UCSD-AML1 (cell line): Measurements from ENCODE around the gene MECR.

Experiments used
- DNase-seq: peaks from one replicate; lab custom pipeline; 2025; ENCODE audit not compliant: unreplicated experiment; lab: John Stamatoyannopoulos, UW

The MECR gene

GRCh38 chr1:29230553-29231378, at the start of gene MECR:
TSS of gene MECR (minus strand) at chr1:29230934. CDS start at chr1:29230906, 28 bp downstream.
- peak; percentile 95 for DNase-seq

- no peak for DNase-seq
Measured at GRCh38 chr1:29279951-29280391, 49.2 kb upstream of the MECR start.

DNA sequence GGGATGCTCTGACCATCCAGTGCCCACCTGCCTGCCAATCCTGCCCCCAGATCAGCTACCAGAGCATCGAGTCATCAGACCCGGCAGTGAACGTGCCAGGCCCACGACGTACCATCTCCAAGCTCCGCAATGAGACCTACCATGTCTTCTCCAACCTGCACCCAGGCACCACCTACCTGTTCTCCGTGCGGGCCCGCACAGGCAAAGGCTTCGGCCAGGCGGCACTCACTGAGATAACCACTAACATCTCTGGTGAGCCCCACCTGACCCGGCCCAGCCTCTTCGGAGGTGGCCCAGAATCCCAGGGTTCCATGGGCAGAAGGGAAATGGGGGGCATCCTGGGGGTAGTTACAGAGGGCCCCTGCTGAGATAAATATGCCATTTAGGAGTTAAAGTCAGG, 48.7 kb upstream of the MECR start:
- DNase-seq: no peak

- no peak for DNase-seq
Measured at GRCh38 chr1:29278124-29278523, 47.4 kb upstream of the MECR start.

DNA sequence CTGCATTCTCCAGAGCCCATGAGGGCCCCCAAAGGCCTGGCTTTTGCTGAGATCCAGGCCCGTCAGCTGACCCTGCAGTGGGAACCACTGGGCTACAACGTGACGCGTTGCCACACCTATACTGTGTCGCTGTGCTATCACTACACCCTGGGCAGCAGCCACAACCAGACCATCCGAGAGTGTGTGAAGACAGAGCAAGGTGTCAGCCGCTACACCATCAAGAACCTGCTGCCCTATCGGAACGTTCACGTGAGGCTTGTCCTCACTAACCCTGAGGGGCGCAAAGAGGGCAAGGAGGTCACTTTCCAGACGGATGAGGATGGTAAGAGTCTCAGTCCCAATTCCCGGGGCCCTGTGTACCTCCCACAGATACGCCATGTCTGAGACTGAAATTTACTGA, 44.7 kb upstream of the MECR start:
- no peak for DNase-seq

DNA sequence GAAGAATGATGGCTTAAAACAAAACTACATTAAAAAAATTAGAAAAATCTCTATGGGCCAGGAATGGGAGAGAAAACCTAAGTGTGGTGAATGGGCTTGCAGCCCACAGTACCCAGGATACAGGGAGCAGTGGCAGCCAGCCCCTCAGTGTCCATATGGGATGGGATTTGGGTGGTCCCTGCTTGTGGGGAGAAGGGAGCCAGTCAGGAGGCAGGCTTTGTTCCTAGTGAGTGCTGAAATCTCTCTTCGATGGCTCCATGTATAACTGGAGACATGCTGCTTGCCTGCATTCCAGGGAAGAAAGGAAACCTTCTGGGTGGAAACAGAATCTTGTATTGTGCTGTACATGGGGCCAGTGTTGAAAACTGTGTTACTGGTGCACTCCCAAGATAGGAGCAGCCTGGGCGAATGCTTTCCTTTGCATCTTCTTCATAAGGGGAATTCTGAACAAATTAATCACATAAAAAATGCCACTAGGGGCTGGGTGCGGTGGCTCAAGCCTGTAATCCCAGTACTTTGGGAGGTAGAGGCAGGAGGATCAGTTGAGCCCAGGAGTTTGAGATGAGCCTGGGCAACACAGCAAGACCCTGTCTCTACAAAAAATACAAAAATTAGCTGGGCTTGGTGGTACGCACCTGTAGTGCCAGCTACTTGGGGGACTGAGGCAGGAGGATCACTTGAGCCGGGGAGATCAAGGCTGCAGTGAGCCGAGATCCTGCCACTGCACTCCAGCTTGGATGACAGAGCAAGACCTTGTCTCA, 41.6 kb upstream of the MECR start:
- no peak for DNase-seq

DNA sequence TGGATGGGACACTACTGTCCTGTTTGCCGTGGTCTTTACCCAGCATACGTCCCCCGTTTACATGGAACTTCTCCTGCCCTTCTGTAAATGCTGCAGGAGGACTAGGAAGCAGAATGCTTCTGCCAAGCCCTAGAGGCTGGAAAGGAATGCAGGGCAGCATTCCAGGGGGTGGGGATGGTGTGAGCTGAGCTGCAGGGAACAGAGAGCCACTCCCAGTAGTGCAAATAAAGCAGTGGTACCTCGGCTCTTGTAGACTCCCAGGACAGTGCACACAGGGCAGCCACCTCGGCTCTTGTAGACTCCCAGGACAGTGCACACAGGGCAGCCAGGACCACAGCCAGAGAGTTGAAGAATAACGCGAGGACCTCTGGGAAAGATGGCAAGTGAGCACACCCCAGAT, 41.0 kb upstream of the MECR start:
- DNase-seq: no peak

DNA sequence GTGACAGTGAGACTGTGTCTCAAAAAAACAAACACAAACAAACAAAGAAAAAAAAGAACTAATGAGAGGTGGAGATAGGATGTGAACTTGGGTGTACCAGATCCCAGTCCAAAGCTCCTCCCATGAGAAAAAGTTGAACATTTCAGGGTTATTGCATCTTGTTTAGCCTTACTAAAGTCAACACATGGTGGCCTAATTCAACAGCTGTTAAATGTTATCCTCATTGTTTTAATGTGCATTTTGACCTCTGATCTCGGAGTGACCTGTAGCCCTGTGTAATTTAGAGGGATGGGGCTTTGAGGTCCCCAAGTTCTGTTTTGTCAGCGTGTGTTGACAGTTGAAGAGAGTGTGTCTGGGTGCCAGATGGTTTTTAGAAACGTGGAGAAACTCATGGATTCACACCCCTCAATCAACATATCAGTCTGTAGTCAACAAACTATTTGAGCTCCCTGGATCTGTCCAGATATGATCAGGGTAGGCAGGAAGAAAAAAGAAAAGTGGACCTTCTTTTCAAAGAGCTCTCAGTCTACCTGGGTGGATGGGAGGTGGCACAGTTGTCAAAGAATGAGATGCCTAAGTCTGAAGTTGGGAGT, 40.3 kb upstream of the MECR start:
- no peak for DNase-seq

- no peak for DNase-seq
Measured at GRCh38 chr1:29269382-29269781, 38.6 kb upstream of the MECR start.

DNA sequence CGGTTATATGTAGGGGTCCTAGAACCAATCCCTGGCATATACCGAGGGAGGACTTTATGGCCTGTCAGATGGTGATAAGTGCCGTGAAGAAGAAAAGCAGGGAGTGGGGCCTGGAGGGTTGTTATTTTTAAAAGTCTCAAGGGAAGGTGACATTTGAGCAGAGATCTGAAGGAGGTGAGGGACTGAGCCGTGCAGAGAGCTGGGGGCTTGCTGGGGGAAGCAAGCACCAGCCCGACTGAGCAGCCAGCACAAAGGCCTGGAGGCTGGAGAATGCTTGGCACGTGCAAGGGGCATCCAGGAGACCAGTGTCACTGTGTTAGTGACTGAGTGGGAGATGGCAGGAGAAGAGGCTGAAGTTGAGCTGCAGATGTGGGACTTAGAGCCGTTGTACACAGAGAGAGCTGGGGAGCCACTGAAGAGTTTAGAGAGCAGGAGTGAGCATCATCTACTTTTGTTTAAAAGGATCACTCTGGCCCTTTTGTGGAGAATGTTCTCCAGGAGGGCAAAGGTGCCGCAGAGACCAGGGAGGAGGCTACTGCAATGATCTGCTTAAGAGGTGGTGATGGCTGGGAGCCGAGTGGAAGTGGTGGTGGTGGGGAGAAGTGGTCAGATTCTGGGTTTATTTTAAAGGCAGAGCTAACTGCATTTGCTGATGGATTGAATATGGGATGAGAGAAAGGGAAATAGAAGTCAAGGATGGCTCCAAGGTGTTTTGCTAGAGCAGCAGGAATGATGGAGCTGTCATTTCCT, 36.8 kb upstream of the MECR start:
- DNase-seq: no peak

GRCh38 chr1:29266912-29267311, 36.2 kb upstream of the MECR start:
- DNase-seq: no peak

DNA sequence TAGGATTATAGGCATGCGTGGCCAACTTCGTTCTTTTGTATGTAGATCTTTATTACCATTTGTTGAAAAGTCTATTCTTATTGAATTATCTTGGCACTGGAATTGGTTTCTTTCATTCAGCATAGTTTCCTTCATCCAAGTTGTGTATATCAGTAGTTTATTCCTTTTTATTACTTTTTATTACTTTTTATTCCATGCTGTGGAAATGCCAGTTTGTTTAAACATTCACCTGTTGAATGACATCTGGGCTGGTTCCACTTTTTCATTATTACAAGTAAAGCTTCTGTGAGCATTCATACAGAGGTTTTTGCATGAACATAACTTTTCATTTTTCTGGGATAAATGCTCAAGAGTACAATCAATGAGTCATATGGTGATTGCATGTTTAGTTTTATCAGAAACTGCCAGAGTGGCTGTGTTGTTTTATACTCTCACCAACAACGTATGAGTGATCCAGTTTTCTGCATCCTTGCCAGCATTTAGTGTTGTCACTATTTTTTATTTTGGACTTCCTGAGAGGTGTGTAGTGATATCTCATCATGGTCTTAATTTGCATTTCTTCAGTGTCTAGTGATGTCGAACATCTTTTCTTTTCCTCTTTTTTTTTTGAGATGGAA, 34.1 kb upstream of the MECR start:
- DNase-seq: no peak

GRCh38 chr1:29260531-29260930, 29.8 kb upstream of the MECR start:
- no peak for DNase-seq

DNA sequence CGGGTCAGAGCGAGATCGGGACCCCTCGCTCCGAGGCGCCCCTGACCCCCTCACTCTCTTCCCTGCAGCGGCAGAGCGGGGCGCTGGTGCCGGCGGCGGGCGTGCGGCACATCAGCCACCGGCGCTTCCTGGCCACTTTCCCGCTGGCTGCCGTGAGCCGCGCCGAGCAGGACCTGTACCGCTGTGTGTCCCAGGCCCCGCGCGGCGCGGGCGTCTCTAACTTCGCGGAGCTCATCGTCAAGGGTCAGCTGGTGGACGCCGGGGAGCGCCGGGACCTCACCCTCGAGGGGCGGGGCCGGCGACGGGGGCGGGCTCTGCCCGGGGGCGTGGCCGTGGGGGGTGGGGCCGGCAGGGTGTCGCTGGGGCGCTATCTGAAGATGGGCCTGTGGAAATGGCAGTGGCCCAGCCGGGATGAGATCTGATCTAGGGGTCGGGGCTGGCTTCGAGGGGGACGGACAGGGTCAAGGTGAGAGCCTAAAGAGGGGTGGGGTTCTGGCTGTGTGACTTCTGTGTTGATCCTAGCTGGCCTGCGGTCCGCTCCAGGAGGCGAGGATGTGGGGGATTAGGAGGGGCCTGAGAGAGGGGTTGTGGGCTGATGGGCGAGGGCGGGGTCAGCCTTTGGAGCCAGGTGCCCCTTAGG, 29.2 kb upstream of the MECR start:
- DNase-seq: no peak

DNA sequence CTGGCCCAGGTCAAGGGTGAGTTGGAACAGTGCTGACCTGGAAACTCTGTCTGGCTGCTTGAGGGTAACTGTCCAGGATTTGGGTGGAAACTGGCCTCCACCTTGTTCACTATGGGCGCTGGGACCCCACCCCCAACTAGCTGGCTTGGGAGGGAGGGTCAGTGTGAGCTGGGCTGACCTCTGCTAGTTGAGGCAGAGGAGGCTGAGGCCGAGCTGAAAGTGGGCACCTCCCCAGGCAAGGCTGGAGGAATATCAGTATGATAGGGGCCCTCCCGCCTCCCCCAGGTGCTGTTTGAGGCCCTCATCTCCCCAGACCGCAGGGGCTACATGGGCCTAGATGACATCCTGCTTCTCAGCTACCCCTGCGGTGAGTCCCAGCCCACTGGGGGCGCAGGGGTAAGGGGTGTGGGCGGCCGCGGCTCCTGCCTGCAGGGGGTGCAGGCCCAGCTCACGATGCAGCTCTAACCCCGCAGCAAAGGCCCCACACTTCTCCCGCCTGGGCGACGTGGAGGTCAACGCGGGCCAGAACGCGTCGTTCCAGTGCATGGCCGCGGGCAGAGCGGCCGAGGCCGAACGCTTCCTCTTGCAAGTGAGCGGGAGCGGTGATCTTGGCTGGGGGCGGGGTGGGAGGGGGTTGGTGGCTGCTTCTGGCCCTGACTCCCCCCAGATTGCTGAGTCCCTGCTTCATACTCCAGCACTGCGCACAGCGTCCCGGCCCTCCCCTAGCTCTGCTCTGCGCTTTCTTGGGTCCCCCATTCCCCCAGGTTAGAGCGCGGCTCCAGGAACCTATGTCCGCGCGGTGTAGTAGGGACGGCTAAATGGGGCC, 28.5 kb upstream of the MECR start:
- no peak for DNase-seq

DNA sequence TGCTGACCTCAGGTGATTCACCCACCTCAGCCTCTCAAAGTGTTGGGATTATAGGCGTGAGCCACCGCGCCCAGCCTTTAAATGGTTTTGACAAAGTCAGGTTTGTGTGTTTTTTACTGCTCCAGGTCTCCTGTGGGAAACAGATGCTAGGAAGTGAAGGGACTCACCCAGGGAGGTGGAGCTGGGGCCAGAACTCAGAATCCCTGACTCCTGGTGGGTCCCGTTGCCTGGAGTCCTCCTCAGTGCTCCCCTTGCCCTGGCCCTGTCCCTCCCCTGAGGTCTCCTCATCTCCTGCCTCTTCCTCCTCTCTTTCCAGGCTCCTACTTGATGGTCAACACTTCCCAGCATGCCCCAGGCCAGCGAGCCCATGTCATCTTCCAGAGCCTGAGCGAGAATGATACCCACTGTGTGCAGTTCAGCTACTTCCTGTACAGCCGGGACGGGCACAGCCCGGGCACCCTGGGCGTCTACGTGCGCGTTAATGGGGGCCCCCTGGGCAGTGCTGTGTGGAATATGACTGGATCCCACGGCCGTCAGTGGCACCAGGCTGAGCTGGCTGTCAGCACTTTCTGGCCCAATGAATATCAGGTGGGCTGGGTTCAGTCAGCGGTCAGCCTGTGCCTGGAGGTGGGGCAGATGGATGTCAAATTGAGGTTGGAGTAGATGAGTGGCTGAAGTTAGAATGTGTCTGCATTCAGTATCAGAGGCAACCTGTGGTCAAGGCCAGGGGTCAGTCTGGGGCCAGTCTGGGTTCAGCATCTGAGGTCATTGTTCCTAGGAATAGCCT, 27.6 kb upstream of the MECR start:
- DNase-seq: no peak

GRCh38 chr1:29256979-29257804, 26.5 kb upstream of the MECR start:
- DNase-seq: no peak

DNA sequence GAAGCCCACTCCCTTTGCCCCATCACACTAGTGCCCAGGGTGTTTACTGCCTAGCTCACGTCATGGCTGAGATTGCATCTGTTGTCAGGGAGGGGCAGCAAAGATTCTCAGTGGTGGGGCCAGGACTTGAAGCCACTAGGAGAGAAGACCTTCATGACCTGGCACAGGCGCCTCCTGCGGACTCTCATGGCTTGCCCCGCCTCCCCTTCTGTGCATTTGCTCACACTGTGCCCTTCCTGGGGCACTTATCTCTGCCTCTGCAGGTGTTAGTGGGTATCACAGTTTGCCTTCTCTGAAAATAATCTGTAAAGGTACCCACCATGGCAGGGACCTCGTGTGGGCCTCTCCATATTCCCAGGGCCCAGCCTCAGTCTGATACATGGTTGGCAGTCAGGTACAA, 25.7 kb upstream of the MECR start:
- DNase-seq: no peak
